Type B pancreatic cell (in vitro differentiated cells): Measurements from ENCODE around the gene CDHR2. TPM values are rescaled to one million over a fixed set of nuclear protein-coding genes. Genes with fewer than 3 reads are reported as not detected.

ENCODE experiments used
- DNase-seq: peaks from one replicate; pipeline ENCODE4 v3.0.0; 2021; ENCODE audit warnings: mixed read lengths; ENCODE audit not compliant: unreplicated experiment; ENCODE audit errors: extremely low spot score
- H3K27ac Mint-ChIP-seq: 2 replicates; pipeline ENCODE4 v1.8.0; 2021; ENCODE audit warnings: mild to moderate bottlenecking, mixed read lengths
- H3K27me3 Mint-ChIP-seq: 2 replicates; pipeline ENCODE4 v1.8.0; 2021; ENCODE audit warnings: mixed read lengths
- H3K36me3 Mint-ChIP-seq: 2 replicates; pipeline ENCODE4 v1.8.0; 2021; ENCODE audit warnings: mixed read lengths
- H3K4me1 Mint-ChIP-seq: one replicate; pipeline ENCODE4 v1.8.0; 2021; ENCODE audit warnings: mixed read lengths; ENCODE audit not compliant: unreplicated experiment
- H3K4me3 Mint-ChIP-seq: 2 replicates; pipeline ENCODE4 v1.8.0; 2021; ENCODE audit warnings: mild to moderate bottlenecking, mixed read lengths
- H3K9me3 Mint-ChIP-seq: 2 replicates; pipeline ENCODE4 v1.8.0; 2021; ENCODE audit warnings: mixed read lengths
- CTCF ChIP-seq: fragments of 200-600 bp; sonication (generic); conservative IDR thresholded peaks from 2 replicates; pipeline ENCODE4 v1.5.0; 2021; ENCODE audit warnings: antibody characterized with exemption, mild to moderate bottlenecking
- total RNA-seq: library from RNA; stranded (reverse); gene quantifications from 2 replicates; pipeline ENCODE4 v1.2.1, GENCODE V29; 2021; ENCODE audit warnings: low replicate concordance

CDHR2 gene
- total RNA-seq, 1 donor from 2014 or later = 4.1 TPM

GRCh38 chr5:176633598-176633997 is 84.5 kb downstream of the CDHR2 start:
- Mint-ChIP-seq H3K27me3 (peaks cover 91% of the 10 kb centered on the region), H3K9me3 (peaks cover 4% of the 10 kb centered on the region), H3K4me3 (no peak overlapping the region), H3K4me1 (peaks cover 7% of the 10 kb centered on the region), H3K36me3 (peaks cover 3% of the 10 kb centered on the region), H3K27ac (no peak overlapping the region)
- DNase-seq = no peak
- no peak for TF ChIP-seq CTCF

- no peak for DNase-seq
- H3K36me3 Mint-ChIP-seq = no peaks in the 10 kb centered on the region
- no peak overlapping the region for H3K4me3 Mint-ChIP-seq
- H3K4me1 Mint-ChIP-seq = no peaks in the 10 kb centered on the region
- no peak for TF ChIP-seq CTCF
- H3K9me3 Mint-ChIP-seq = peaks cover 4% of the 10 kb centered on the region
- no peak overlapping the region for H3K27ac Mint-ChIP-seq
- H3K27me3 Mint-ChIP-seq = peaks cover 79% of the 10 kb centered on the region
These were observed 87.3 kb downstream of the CDHR2 start for GRCh38 chr5:176636426-176636825.

- DNase-seq = no peak
- Mint-ChIP-seq H3K27ac (no peak overlapping the region), H3K4me1 (no peaks in the 10 kb centered on the region), H3K36me3 (no peaks in the 10 kb centered on the region), H3K4me3 (no peak overlapping the region), H3K9me3 (peaks cover 4% of the 10 kb centered on the region), H3K27me3 (peaks cover 71% of the 10 kb centered on the region)
- TF ChIP-seq CTCF = no peak
These were observed 88.4 kb downstream of the CDHR2 start for GRCh38 chr5:176637556-176637955.

GRCh38 chr5:176638437-176638836 is 89.3 kb downstream of the CDHR2 start:
- H3K4me3 Mint-ChIP-seq = no peak overlapping the region
- no peak overlapping the region for H3K27ac Mint-ChIP-seq
- H3K36me3 Mint-ChIP-seq = no peaks in the 10 kb centered on the region
- H3K9me3 Mint-ChIP-seq = peaks cover 4% of the 10 kb centered on the region
- H3K4me1 Mint-ChIP-seq = no peaks in the 10 kb centered on the region
- no peak for DNase-seq
- no peak for TF ChIP-seq CTCF
- peaks cover 62% of the 10 kb centered on the region for H3K27me3 Mint-ChIP-seq

GRCh38 chr5:176639208-176639607 is 90.1 kb downstream of the CDHR2 start:
- Mint-ChIP-seq H3K27ac (no peak overlapping the region), H3K4me3 (no peak overlapping the region), H3K9me3 (peaks cover 4% of the 10 kb centered on the region), H3K27me3 (peaks cover 54% of the 10 kb centered on the region), H3K4me1 (no peaks in the 10 kb centered on the region), H3K36me3 (no peaks in the 10 kb centered on the region)
- no peak for DNase-seq
- no peak for TF ChIP-seq CTCF

- no peak overlapping the region for H3K27ac Mint-ChIP-seq
- H3K4me3 Mint-ChIP-seq = no peak overlapping the region
These were observed 90.8 kb downstream of the CDHR2 start for GRCh38 chr5:176639981-176640380.

More at GRCh38 chr5:176639981-176640380, 90.8 kb downstream of the CDHR2 start:
- Mint-ChIP-seq H3K36me3 (no peaks in the 10 kb centered on the region), H3K27me3 (peaks cover 49% of the 10 kb centered on the region), H3K4me1 (no peaks in the 10 kb centered on the region), H3K9me3 (peaks cover 2% of the 10 kb centered on the region)
- no peak for DNase-seq
- no peak for TF ChIP-seq CTCF
